HG03469 (cell line): ENCODE results near the gene AOC2.
"Not testable (repeated sequence)": the region's sequence is repeated elsewhere in the genome, so short reads cannot be mapped to it uniquely, and the experiment has no call there.

Experiments used
- ATAC-seq: cut with Tn5 transposase; IDR thresholded peaks from one replicate; pipeline ENCODE4 v1.9.1; 2021; ENCODE audit warnings: mild to moderate bottlenecking, moderate library complexity, moderate number of reproducible peaks; ENCODE audit not compliant: unreplicated experiment

The AOC2 gene

DNA sequence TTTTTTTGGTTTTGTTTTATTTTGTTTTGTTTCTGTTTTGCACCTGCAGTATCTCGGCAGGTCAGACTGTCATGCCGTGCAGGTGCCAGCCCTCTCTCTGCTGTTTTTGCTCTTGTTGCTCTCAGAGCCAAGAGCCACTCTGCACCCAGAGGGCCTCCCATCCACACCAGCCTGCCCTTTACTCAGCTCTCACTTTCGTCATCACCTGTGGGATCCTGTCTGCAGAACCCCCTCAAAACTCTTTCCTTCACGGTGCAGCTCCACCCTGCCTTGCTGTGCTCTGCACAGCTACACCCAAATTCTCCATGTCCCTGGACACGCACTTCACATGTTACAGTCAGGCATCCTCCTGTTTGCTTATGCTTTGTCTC, 9.2 kb downstream of the AOC2 start:
- no peak for ATAC-seq

DNA sequence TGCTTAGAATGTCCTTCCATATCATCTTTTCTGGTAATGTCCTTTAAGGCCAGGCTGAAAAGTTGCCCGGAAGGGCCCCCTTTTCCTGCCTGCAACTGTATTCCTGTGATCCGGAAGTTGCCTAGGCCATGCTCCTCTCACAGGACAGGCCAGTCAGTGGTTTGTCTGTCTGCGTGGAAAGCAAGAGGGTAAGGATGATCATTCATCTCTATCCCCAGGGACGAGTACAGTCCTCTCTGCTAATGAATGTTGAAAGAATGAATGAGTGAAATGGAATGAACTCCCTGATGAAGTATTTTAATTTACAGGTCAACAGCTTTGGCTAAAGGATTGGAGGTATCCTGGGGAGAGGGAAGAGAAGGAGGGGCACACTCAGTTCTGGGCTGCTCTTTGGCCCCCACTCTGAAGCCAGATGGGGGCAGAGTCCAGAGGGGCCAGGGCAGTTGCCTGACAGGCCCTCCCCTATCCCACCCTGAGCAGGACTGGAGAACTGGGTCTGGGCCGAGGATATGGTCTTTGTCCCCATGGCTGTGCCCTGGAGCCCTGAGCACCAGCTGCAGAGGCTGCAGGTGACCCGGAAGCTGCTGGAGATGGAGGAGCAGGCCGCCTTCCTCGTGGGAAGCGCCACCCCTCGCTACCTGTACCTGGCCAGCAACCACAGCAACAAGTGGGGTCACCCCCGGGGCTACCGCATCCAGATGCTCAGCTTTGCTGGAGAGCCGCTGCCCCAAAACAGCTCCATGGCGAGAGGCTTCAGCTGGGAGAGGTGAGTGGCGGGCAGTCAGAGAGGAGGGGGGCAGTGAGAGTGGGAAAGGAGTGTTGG, 9.8 kb downstream of the AOC2 start:
- no peak for ATAC-seq

DNA sequence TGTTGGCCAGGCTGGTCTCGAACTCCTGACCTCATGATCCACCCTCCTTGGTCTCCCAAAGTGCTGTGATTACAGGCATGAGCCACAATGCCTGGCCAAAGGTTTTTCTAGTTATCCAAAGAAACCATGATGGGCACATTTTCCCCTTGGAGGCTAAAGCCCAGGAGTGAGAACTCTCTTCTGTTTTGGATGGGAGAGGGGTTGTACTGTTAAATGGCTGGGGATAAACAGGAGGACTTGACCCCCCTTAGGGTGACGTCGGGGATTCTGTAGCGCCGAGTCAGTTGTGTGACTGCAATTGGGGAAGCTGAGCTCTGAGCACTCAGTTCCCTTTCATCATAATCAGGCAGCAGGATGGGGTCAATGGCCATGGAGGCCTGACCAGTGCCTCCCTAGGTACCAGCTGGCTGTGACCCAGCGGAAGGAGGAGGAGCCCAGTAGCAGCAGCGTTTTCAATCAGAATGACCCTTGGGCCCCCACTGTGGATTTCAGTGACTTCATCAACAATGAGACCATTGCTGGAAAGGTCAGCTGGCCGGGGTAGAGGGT, 10.7 kb downstream of the AOC2 start:
- no peak for ATAC-seq

DNA sequence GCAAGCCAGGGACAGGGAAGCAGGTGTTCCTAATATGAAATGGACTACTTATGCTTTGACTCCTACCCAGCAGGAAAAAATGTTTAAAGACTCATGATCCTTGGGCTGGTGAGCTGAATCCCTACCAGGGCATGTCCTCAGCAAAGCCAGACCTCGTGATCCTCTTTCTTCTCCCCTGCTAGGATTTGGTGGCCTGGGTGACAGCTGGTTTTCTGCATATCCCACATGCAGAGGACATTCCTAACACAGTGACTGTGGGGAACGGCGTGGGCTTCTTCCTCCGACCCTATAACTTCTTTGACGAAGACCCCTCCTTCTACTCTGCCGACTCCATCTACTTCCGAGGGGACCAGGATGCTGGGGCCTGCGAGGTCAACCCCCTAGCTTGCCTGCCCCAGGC, 11.7 kb downstream of the AOC2 start:
- ATAC-seq = not testable (repeated sequence)

DNA sequence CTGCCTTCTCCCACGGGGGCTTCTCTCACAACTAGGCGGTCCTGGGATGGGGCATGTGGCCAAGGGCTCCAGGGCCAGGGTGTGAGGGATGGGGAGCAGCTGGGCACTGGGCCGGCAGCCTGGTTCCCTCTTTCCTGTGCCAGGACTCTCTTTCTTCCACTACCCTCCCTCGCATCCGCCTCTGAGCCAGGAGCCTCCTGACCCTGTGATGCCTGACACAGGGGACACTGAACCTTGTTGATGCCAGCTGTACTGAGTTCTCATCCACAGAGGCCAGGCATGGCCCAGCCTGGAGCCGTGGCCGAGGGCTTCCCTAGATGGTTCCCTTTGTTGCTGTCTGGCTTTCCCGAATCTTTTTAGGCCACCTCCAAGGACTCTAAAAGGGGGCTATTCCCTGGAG, 12.1 kb downstream of the AOC2 start:
- not testable (repeated sequence) for ATAC-seq

DNA sequence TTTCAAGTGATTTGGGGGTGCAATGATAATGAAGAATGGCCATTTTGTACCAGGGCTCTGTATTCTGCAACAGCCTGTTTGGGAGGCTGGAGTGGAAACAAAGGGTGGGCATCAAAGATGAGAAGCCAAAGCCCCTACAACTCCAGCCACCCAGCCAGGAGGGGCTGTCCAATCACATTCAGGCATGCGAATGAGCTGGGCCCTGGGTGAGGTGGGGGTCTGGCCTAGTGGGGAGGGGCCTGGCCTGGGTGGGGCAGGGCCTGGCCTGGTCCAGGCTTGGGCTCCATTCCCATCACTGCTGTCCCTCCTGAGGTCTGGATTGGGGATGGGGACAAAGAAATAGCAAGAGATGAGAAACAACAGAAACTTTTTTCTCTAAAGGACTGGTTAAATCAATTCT, 13.0 kb downstream of the AOC2 start:
- ATAC-seq = no peak

DNA sequence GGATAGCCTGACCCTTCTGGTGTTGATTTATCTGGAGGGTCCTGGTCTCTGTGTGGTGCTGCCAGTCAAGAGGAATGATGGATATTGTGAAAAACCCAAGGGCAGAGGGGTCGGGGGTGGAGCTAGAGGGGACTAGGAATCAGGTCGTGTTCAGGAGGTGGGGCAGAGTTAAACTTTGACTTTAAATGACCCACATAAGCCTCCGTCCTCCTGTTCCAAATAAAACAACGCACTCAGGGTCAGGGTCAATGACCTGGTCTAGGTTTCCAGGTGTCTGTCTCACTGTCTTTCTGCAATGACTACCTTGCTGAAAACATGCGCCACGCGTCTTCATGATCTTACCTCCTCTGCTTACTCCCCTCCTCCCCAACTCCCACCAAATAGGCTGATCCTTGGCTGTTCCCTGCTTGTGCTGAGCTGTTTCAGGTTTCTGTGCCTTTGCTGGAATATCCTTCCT, 21.3 kb downstream of the AOC2 start:
- ATAC-seq = no peak

DNA sequence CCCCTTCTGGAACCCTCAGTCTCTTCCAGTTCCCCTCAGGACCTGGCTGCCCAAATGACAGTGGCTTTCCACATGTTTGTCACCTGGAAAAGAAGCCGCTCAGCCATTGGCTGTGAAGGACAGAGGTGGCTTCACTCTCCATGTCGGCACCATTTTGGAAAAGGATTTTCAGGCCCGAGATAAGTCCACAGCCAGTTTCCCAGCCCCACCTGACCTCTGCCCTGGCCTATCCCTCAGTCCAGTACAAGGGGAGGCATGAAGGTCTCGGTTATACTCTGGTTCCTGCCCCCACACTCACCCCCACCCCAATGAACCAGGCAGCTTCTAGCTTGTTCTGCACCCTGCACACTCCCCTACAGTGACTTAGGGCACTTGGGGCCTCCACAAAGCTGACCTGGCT, 21.8 kb downstream of the AOC2 start:
- ATAC-seq = no peak

GRCh38 chr17:42866631-42867575, 22.5 kb downstream of the AOC2 start:
- no peak for ATAC-seq

DNA sequence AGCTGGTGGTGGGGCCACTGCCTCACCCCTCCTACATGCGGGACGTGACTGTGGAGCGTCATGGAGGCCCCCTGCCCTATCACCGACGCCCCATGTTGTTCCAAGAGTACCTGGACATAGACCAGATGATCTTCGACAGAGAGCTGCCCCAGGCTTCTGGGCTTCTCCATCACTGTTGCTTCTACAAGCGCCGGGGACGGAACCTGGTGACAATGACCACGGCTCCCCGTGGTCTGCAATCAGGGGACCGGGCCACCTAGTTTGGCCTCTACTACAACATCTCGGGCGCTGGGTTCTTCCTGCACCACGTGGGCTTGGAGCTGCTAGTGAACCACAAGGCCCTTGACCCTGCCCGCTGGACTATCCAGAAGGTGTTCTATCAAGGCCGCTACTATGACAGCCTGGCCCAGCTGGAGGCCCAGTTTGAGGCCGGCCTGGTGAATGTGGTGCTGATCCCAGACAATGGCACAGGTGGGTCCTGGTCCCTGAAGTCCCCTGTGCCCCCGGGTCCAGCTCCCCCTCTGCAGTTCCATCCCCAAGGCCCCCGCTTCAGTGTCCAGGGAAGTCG, 23.4 kb downstream of the AOC2 start:
- not testable (repeated sequence) for ATAC-seq

- ATAC-seq = no peak
These were observed 24.0 kb downstream of the AOC2 start for GRCh38 chr17:42868338-42868737.

DNA sequence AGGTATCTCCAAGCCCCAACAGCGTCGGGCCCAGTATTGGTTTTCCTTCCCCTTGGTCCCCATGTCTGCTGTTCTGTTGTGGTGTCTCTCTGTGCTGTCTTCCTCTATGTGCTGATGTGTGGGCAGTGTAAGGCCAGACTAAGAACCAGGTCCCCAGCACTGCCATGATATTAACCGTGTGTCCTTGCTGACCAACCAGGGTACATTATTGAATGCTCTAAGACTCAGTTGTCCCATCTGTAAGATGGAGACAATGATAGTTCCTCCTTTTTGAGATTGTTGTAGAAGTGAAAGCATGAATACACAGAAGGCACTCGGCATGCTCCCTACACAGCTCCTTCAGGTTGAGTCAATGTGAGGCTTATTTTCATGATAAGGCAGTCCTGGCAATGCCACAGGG, 27.3 kb downstream of the AOC2 start:
- ATAC-seq = no peak

DNA sequence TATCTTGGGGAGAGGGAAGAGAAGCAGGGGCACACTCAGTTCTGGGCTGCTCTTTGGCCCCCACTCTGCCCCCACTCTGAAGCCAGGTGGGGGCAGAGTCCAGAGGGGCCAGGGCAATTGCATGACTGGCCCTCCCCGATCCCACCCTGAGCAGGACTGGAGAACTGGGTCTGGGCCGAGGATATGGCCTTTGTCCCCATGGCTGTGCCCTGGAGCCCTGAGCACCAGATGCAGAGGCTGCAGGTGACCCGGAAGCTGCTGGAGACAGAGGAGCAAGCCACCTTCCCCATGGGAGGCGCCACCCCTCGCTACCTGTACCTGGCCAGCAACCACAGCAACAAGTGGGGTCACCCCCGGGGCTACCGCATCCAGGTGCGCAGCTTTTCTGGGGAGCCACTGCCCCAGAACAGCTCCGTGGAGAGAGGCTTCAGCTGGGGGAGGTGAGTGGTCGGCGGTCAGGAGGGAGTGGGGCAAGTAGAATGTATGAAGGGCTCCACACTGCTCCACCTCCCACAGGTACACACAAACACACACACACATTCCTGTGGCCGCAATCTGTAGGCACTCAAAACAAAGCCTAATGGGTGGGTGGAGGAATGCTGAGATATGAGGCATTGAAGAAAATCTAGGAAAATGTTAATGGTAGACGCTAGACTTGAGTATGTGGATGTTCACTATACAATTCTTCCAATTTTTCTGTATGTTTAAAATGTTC, 28.0 kb downstream of the AOC2 start:
- no peak for ATAC-seq

- no peak for ATAC-seq
These were observed 28.9 kb downstream of the AOC2 start for GRCh38 chr17:42873315-42873714.

DNA sequence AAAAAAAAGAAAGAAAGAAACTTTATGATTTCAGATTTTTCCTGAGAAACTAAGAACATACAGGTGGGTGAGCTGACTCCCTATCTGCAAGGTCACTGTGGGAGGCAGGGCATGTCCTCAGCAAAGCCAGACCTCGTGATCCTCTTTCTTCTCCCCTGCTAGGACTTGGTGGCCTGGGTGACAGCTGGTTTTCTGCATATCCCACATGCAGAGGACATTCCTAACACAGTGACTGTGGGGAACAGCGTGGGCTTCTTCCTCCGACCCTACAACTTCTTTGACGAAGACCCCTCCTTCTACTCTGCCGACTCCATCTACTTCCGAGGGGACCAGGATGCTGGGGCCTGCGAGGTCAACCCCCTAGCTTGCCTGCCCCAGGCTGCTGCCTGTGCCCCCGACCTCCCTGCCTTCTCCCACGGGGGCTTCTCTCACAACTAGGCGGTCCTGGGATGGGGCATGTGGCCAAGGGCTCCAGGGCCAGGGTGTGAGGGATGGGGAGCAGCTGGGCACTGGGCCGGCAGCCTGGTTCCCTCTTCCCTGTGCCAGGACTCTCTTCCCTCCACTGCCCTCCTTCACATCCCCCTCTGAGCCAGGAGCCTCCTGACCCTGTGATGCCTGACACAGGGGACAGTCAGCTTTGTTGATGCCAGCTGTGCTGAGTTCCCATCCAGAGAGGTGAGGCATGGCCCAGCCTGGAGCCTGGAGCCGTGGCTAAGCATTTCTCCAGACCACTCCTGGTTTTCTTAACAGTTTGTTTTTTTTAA, 29.7 kb downstream of the AOC2 start:
- ATAC-seq = not testable (repeated sequence)

- ATAC-seq = no peak
These were observed 32.7 kb downstream of the AOC2 start for GRCh38 chr17:42877037-42877436.

DNA sequence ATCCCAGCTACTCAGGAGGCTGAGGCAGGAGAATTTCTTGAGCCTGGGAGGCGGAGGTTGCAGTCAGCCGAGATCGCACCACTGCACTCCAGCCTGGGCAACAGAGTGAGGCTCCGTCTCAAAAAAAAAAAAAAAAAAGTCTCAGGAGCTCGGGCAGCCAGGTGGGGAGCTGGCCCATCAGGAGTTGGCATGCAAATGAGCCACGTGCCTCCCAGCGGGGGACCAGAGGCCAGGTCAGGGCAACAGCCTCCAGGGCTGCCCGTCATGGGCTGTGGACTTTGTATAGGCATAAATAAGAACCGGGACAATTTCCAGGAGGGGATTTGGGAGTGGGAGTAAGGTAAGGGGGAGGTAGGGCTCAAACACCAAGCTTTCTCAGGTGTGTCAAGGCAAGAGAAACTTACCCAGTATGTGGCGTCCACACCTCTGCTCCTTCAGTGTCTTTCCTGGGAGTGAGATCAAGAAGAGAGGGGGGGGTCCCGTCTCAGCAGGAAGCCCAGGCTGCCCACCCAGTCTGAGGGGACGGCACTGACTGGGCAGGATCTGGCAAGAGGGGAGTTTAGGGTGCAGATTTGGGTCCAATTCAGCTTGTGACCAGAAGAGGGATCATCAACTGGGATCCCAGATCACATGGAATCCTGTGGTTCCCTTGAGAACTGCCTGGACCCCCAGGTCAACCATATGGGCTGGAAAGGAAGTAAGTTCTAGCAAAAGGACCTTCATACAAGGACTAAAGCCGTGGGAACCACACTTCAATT, 33.9 kb downstream of the AOC2 start:
- ATAC-seq = no peak

- no peak for ATAC-seq
These were observed 34.7 kb downstream of the AOC2 start for GRCh38 chr17:42878924-42879595.

DNA sequence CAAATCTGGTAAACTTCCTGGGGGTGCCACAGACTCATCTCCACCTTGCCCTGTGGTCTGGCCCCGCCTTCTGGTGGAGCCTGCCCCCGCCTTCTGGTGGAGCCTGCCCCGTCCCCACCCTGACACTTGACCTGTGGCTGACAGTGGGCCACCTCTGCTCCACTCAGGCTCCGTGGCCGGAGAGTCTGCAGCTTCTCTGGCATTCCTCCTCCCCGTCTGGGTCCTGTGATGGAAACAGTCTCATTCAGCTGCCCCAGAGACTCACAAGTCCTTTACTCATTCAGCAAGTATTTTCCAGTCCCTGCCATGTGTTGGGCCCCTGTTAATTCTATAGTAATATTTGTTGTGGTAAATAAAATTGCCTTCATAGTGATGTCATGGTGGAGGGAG, 35.2 kb downstream of the AOC2 start:
- ATAC-seq = no peak
